Measurements from ENCODE around the gene RMI2.

Gene RMI2

GRCh38 chr16:11309895-11310633, 35.2 kb upstream of the RMI2 start:
- DNase-seq (ENCODE audit: low read depth in 2 of 2), result no peak

GRCh38 chr16:11310634-11310977, 34.7 kb upstream of the RMI2 start:
- no peak for DNase-seq (ENCODE audit: low read depth in 2 of 2)

GRCh38 chr16:11310997-11311561, 34.2 kb upstream of the RMI2 start:
- DNase-seq (ENCODE audit: low read depth in 2 of 2), result no peak

- DNase-seq (ENCODE audit: low read depth in 2 of 2), result no peak
Measured at GRCh38 chr16:11312718-11313492, 32.4 kb upstream of the RMI2 start.

- DNase-seq (ENCODE audit: low read depth in 2 of 2), result no peak
Measured at GRCh38 chr16:11313493-11314308, 31.6 kb upstream of the RMI2 start.

- no peak for DNase-seq (ENCODE audit: low read depth in 2 of 2)
Measured at GRCh38 chr16:11314309-11314894, 30.9 kb upstream of the RMI2 start.

GRCh38 chr16:11315510-11315909, 29.7 kb upstream of the RMI2 start:
- DNase-seq (ENCODE audit: low read depth in 2 of 2), result no peak

GRCh38 chr16:11316331-11317015, 28.8 kb upstream of the RMI2 start:
- DNase-seq (ENCODE audit: low read depth in 2 of 2), result no peak

- no peak for DNase-seq (ENCODE audit: low read depth in 2 of 2)
Measured at GRCh38 chr16:11318817-11319216, 26.4 kb upstream of the RMI2 start.

- no peak for DNase-seq (ENCODE audit: low read depth in 2 of 2)
Measured at GRCh38 chr16:11319529-11320146, 25.6 kb upstream of the RMI2 start.

- DNase-seq (ENCODE audit: low read depth in 2 of 2), result no peak
Measured at GRCh38 chr16:11320170-11320569, 25.1 kb upstream of the RMI2 start.

- DNase-seq (ENCODE audit: low read depth in 2 of 2), result no peak
Measured at GRCh38 chr16:11321662-11322061, 23.6 kb upstream of the RMI2 start.

GRCh38 chr16:11322823-11323222, 22.4 kb upstream of the RMI2 start:
- DNase-seq (ENCODE audit: low read depth in 2 of 2), result no peak

- no peak for DNase-seq (ENCODE audit: low read depth in 2 of 2)
Measured at GRCh38 chr16:11323551-11324336, 21.5 kb upstream of the RMI2 start.

- DNase-seq (ENCODE audit: low read depth in 2 of 2), result no peak
Measured at GRCh38 chr16:11325404-11326083, 19.7 kb upstream of the RMI2 start.

GRCh38 chr16:11326084-11326736, 19.0 kb upstream of the RMI2 start:
- DNase-seq (ENCODE audit: low read depth in 2 of 2), result no peak

- DNase-seq (ENCODE audit: low read depth in 2 of 2), result no peak
Measured at GRCh38 chr16:11326737-11327276, 18.5 kb upstream of the RMI2 start.
